PC-9 (cell line): ENCODE measurements around the gene PCSK9. TPM values are rescaled to one million over a fixed set of nuclear protein-coding genes. Genes with fewer than 3 reads are reported as not detected.
A peak's percentile ranks its signal among the peaks of the same experiment; 100 is the strongest.

Experiments
- BruUV-seq: library from RNA; stranded (reverse); fragments of 400-500 nt; replicated peaks from 2 replicates; lab custom pipeline; 2021; lab: Mats Ljungman, UMichigan
- CTCF ChIA-PET: fragments of 300-600 bp; sonication (Branson Sonifier 250); formaldehyde crosslinking; loops from one replicate; lab custom pipeline; 2022; ENCODE audit warnings: antibody characterized with exemption; lab: Charles Lee
- POLR2A ChIA-PET: fragments of 300-600 bp; sonication (Branson Sonifier 250); formaldehyde crosslinking; loops from one replicate; lab custom pipeline; 2022; ENCODE audit warnings: antibody characterized with exemption; ENCODE audit not compliant: unreplicated experiment; lab: Charles Lee
- DNase-seq, 2 experiments: peaks; one replicate each; pipeline versions ENCODE4 v3.0.0 to v3.0.0-alpha.2; 2015 to 2022; ENCODE audit warnings: mixed read lengths in 1 of 2
- H2AFZ ChIP-seq: fragments of 200-600 bp; sonication (generic); 2 replicates; pipeline ENCODE4 v1.8.1; 2017; ENCODE audit warnings: antibody characterized with exemption
- H3F3A ChIP-seq: fragments of 200-600 bp; sonication (generic); 2 replicates; pipeline ENCODE4 v1.8.1; 2017; ENCODE audit warnings: antibody characterized with exemption, mild to moderate bottlenecking, low read depth; ENCODE audit not compliant: insufficient read depth
- H3K27ac ChIP-seq: fragments of 200-600 bp; sonication (generic); 2 replicates; pipeline ENCODE4 v1.6.1; 2016; ENCODE audit warnings: mixed run types
- H3K27me3 ChIP-seq: fragments of 200-600 bp; sonication (generic); 2 replicates; pipeline ENCODE4 v1.6.1; 2016; ENCODE audit warnings: low read depth, mixed run types; ENCODE audit not compliant: insufficient read depth
- H3K36me3 ChIP-seq: fragments of 200-600 bp; sonication (generic); 2 replicates; pipeline ENCODE4 v1.6.1; 2016; ENCODE audit warnings: low read depth, mixed run types
- H3K4me1 ChIP-seq: fragments of 200-600 bp; sonication (generic); replicated peaks from 2 replicates; pipeline ENCODE4 v1.6.1; 2016; ENCODE audit warnings: mixed run types; ENCODE audit not compliant: insufficient read depth
- H3K4me2 ChIP-seq: fragments of 200-600 bp; sonication (generic); 2 replicates; pipeline ENCODE4 v1.6.1; 2017; ENCODE audit warnings: mixed run types
- H3K4me3 ChIP-seq: fragments of 200-600 bp; sonication (generic); 2 replicates; pipeline ENCODE4 v1.6.1; 2016; ENCODE audit warnings: mixed run types
- H3K79me2 ChIP-seq: fragments of 200-600 bp; sonication (generic); 2 replicates; pipeline ENCODE4 v1.6.1; 2017; ENCODE audit warnings: low read depth, mixed run types
- H3K9me2 ChIP-seq: fragments of 200-600 bp; sonication (generic); 2 replicates; pipeline ENCODE4 v1.8.1; 2017; ENCODE audit warnings: mild to moderate bottlenecking; ENCODE audit not compliant: insufficient read depth
- H3K9me3 ChIP-seq: fragments of 200-600 bp; sonication (generic); 2 replicates; pipeline ENCODE4 v1.8.1; 2016; ENCODE audit warnings: low read depth; ENCODE audit not compliant: insufficient read depth
- H4K20me1 ChIP-seq: fragments of 200-600 bp; sonication (generic); 2 replicates; pipeline ENCODE4 v1.8.1; 2017; ENCODE audit not compliant: insufficient read depth
- CTCF ChIP-seq: fragments of 200-600 bp; sonication (generic); conservative IDR thresholded peaks from 2 replicates; pipeline ENCODE4 v1.6.1; 2017; ENCODE audit warnings: mixed run types, antibody characterized with exemption, mild to moderate bottlenecking, moderate library complexity
- EZH2 ChIP-seq: fragments of 200-600 bp; sonication (generic); IDR thresholded peaks from 2 replicates; pipeline ENCODE4 v1.8.0; 2017; ENCODE audit warnings: antibody characterized with exemption, low read depth
- intact Hi-C: fragments of 100-400 bp; cut with micrococcal nuclease; formaldehyde crosslinking; loops from one replicate; pipeline ENCODE4 v1.10.0; 2022; ENCODE audit not compliant: unreplicated experiment
- total RNA-seq: library from RNA; stranded (reverse); gene quantifications from 2 replicates; pipeline ENCODE4 v1.2.3, GENCODE V29; 2021

PCSK9 gene
- total RNA-seq, 1 experiment from 2014 or later = 133 TPM

GRCh38 chr1:55079651-55080050 lies 40.3 kb downstream of the PCSK9 start:
- H4K20me1 ChIP-seq = no peaks in the 10 kb centered on the region
- no peak overlapping the region for H2AFZ ChIP-seq
- TF ChIP-seq CTCF = no peak
- TF ChIP-seq EZH2 = no peak
- H3F3A ChIP-seq = peaks cover 13% of the 10 kb centered on the region; the same call in 1 of the 2 replicates
- ChIA-PET CTCF (no interaction called here), POLR2A (no interaction called here)
- H3K4me3 ChIP-seq = no peak overlapping the region
- peaks cover 34% of the 10 kb centered on the region for H3K36me3 ChIP-seq
- no peak overlapping the region for H3K4me2 ChIP-seq
- H3K9me2 ChIP-seq = no peaks in the 10 kb centered on the region
- H3K4me1 ChIP-seq = no peaks in the 10 kb centered on the region
- no peak overlapping the region for H3K27ac ChIP-seq
- no peaks in the 10 kb centered on the region for H3K79me2 ChIP-seq
- intact Hi-C loops = no loop called here
- H3K9me3 ChIP-seq = no peaks in the 10 kb centered on the region
- H3K27me3 ChIP-seq = no peaks in the 10 kb centered on the region
- BruUV-seq = no TSS peak
- no peak for DNase-seq

GRCh38 chr1:55081188-55081904 lies 42.0 kb downstream of the PCSK9 start:
- CTCF ChIA-PET = no interaction called here
- no peak overlapping the region for H3K4me2 ChIP-seq
- no peak overlapping the region for H2AFZ ChIP-seq
- H3K36me3 ChIP-seq = peaks cover 47% of the 10 kb centered on the region
- H4K20me1 ChIP-seq = no peaks in the 10 kb centered on the region
- POLR2A ChIA-PET = interaction anchor here (0.6 to 0.7 kb wide), 2 partner anchors 163 to 256 kb away, joined by 5 to 13 read pairs; no protein-coding TSS in a partner anchor
- peaks cover 13% of the 10 kb centered on the region; the same call in 1 of the 2 replicates for H3F3A ChIP-seq
- H3K27ac ChIP-seq = no peak overlapping the region
- TF ChIP-seq EZH2 = no peak
- TF ChIP-seq CTCF = no peak
- peak in 1 of 2 experiments; percentile 40 for DNase-seq
- no peaks in the 10 kb centered on the region for H3K4me1 ChIP-seq
- H3K79me2 ChIP-seq = no peaks in the 10 kb centered on the region
- no peaks in the 10 kb centered on the region for H3K9me3 ChIP-seq
- H3K4me3 ChIP-seq = no peak overlapping the region
- intact Hi-C loops = no loop called here
- no peaks in the 10 kb centered on the region for H3K27me3 ChIP-seq
- no TSS peak for BruUV-seq
- H3K9me2 ChIP-seq = no peaks in the 10 kb centered on the region

DNA sequence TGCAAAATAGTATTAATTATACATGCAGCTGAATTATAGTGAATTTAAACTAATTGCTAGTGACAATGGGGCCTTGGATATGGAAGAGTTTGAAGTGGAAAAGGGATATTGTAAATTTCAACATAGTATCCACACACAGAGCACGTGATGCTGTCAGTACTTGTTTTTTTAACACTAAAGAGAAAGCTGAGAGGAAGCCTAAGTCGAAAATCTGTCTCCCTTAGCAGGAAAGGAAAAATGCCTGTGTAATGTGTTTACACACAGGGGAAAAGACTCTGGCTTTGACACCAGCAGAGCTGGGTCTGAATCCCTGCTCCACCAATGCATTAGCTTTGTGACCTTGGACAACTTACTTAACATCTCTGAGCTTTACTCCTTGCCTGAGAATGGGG lies 42.6 kb downstream of the PCSK9 start:
- H3K36me3 ChIP-seq = peaks cover 49% of the 10 kb centered on the region
- H3K27me3 ChIP-seq = no peaks in the 10 kb centered on the region
- no peak overlapping the region for H3K27ac ChIP-seq
- BruUV-seq = no TSS peak
- H3K4me1 ChIP-seq = no peaks in the 10 kb centered on the region
- H2AFZ ChIP-seq = no peak overlapping the region
- H3K4me3 ChIP-seq = no peak overlapping the region
- DNase-seq = no peak
- no peaks in the 10 kb centered on the region for H3K79me2 ChIP-seq
- H4K20me1 ChIP-seq = no peaks in the 10 kb centered on the region
- ChIA-PET POLR2A (interaction anchor here (0.6 to 0.7 kb wide), 2 partner anchors 162 to 256 kb away, joined by 5 to 13 read pairs; no protein-coding TSS in a partner anchor), CTCF (no interaction called here)
- H3K9me3 ChIP-seq = no peaks in the 10 kb centered on the region
- H3F3A ChIP-seq = peaks cover 13% of the 10 kb centered on the region; the same call in 1 of the 2 replicates
- intact Hi-C loops = no loop called here
- no peak for TF ChIP-seq CTCF
- no peak for TF ChIP-seq EZH2
- H3K4me2 ChIP-seq = no peak overlapping the region
- no peaks in the 10 kb centered on the region for H3K9me2 ChIP-seq
